HUES48 (cell line): Measurements from ENCODE around the gene MAPRE2.

Experiments
- H3K27ac ChIP-seq: one replicate; pipeline ENCODE4 v1.7.0; 2013; ENCODE audit warnings: low read depth, low read length, inconsistent platforms
- H3K27me3 ChIP-seq: 2 replicates; pipeline ENCODE4 v1.6.1; 2013; ENCODE audit warnings: mild to moderate bottlenecking, low read length; ENCODE audit not compliant: control insufficient read depth, insufficient read depth
- H3K36me3 ChIP-seq: 2 replicates; pipeline ENCODE4 v1.6.1; 2013; ENCODE audit warnings: low read length; ENCODE audit not compliant: control insufficient read depth, insufficient read depth
- H3K4me1 ChIP-seq: 2 replicates; pipeline ENCODE4 v1.6.1; 2013; ENCODE audit warnings: mild to moderate bottlenecking, low read length; ENCODE audit not compliant: control insufficient read depth, insufficient read depth
- H3K4me3 ChIP-seq: 2 replicates; pipeline ENCODE4 v1.5.1; 2013; ENCODE audit warnings: mild to moderate bottlenecking, low read depth, low read length
- H3K9ac ChIP-seq: 2 replicates; pipeline ENCODE4 v1.6.1; 2013; ENCODE audit warnings: mild to moderate bottlenecking, low read depth, low read length, moderate library complexity
- H3K9me3 ChIP-seq: 2 replicates; pipeline ENCODE4 v1.6.1; 2013; ENCODE audit warnings: low read length; ENCODE audit not compliant: control insufficient read depth, insufficient read depth

Gene MAPRE2

GRCh38 chr18:35038029-35038428 is 3.2 kb upstream of the MAPRE2 start:
- Histone ChIP-seq H3K9me3 (no peaks in the 10 kb centered on the region), H3K27me3 (no peaks in the 10 kb centered on the region), H3K4me3 (no peak overlapping the region), H3K27ac (no peak overlapping the region), H3K36me3 (no peaks in the 10 kb centered on the region), H3K9ac (no peak overlapping the region), H3K4me1 (peaks cover 16% of the 10 kb centered on the region)

- no peak overlapping the region for H3K27ac ChIP-seq
Measured at GRCh38 chr18:35038881-35039491, 2.2 kb upstream of the MAPRE2 start.

GRCh38 chr18:35040638-35040987 is 600 bp upstream of the MAPRE2 start:
- Histone ChIP-seq H3K27me3 (no peaks in the 10 kb centered on the region), H3K9ac (peak overlapping the region; percentile 66; the same call in 1 of the 2 replicates), H3K4me3 (peak overlapping the region; percentile 89), H3K36me3 (no peaks in the 10 kb centered on the region), H3K9me3 (no peaks in the 10 kb centered on the region), H3K27ac (peak overlapping the region; percentile 87), H3K4me1 (peaks cover 35% of the 10 kb centered on the region)

More at GRCh38 chr18:35038881-35039491, 2.2 kb upstream of the MAPRE2 start:
- Histone ChIP-seq H3K4me3 (no peak overlapping the region), H3K9me3 (no peaks in the 10 kb centered on the region), H3K4me1 (peaks cover 24% of the 10 kb centered on the region), H3K27me3 (no peaks in the 10 kb centered on the region), H3K36me3 (no peaks in the 10 kb centered on the region), H3K9ac (no peak overlapping the region)

DNA sequence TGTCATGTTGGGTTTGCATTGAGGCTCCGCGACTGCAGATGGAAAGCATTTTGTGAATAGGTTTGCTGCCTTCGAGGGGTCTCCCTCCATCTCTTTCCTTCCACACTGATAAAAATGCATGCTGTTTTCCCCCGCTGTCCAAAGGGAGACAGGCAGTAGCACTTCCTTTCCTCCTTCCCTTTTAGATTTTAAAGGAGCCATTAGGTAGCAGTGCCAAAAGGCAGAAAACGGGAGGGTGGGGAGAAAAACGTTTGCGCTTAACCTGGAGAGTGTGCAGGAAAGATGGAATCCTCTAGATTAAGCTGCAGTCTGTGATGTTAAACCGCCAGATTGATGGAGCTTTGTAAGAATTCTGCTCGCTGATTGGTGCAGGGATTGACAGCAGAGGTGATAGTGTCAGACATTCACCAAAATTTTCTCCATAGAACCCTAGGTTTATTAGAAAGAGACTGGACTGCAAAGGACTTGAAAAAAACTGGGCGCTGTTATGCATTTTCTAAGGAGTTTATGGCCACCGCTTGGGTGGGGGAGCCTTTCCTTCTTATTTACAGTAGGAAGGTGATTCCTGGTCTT is 688 bp downstream of the MAPRE2 start:
- Histone ChIP-seq H3K4me3 (peak overlapping the region; percentile 89), H3K27ac (peak overlapping the region; percentile 87), H3K9me3 (no peaks in the 10 kb centered on the region), H3K36me3 (no peaks in the 10 kb centered on the region), H3K27me3 (no peaks in the 10 kb centered on the region), H3K9ac (peak overlapping the region; percentile 79), H3K4me1 (peaks cover 35% of the 10 kb centered on the region)

- Histone ChIP-seq H3K27me3 (no peaks in the 10 kb centered on the region), H3K4me1 (peaks cover 35% of the 10 kb centered on the region), H3K36me3 (no peaks in the 10 kb centered on the region), H3K9ac (no peak overlapping the region), H3K9me3 (no peaks in the 10 kb centered on the region), H3K4me3 (peak overlapping the region; percentile 89), H3K27ac (no peak overlapping the region)
Measured at GRCh38 chr18:35042389-35043071, 1.3 kb downstream of the MAPRE2 start.

- H3K9me3 ChIP-seq: no peaks in the 10 kb centered on the region
- H3K36me3 ChIP-seq: no peaks in the 10 kb centered on the region
- H3K4me1 ChIP-seq: peaks cover 35% of the 10 kb centered on the region
- no peaks in the 10 kb centered on the region for H3K27me3 ChIP-seq
- no peak overlapping the region for H3K9ac ChIP-seq
- H3K27ac ChIP-seq: no peak overlapping the region
- H3K4me3 ChIP-seq: peak overlapping the region; percentile 89; the same call in 1 of the 2 replicates
Measured at GRCh38 chr18:35043207-35043606, 2.0 kb downstream of the MAPRE2 start.

DNA sequence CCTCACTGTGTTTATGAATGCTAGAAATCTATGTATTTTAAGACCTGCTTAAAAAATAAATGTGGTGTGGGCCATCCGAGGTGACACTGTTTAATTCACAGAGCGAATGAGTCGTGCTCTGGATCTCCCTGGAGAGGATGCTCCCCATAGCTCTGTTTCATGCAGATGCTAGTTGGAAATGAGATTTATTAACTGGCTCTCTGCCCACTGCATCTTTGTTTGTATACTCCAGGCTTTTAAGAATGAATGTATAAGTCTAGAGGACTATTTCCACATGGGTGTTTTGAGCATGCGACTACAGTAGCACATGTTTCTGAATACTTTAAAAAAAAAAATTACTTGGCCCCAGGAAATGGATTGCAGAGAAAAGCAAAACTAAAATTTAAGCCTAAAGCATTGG is 3.9 kb downstream of the MAPRE2 start:
- no peaks in the 10 kb centered on the region for H3K36me3 ChIP-seq
- H3K9me3 ChIP-seq: no peaks in the 10 kb centered on the region
- no peak overlapping the region for H3K4me3 ChIP-seq
- H3K9ac ChIP-seq: no peak overlapping the region
- peaks cover 41% of the 10 kb centered on the region for H3K4me1 ChIP-seq
- H3K27ac ChIP-seq: no peak overlapping the region
- H3K27me3 ChIP-seq: no peaks in the 10 kb centered on the region

DNA sequence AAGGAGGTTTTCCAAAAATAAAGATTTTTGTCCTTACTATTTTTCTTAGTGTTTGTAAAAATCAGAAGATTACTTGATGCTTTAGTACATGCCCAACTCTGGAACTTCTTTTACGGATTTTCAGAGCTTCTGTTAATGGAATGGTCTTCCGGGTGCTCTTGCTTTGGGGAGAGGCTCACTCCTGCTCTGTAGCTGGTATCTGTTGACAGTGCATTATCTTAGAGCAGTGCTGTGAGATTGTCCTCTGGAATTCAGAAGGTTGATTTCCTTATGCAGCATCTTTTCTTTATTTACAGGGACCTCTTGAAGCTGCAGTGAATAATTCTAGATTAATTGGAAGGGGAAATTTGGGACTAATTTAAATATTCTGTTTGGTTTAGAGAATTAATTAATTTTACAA is 4.6 kb downstream of the MAPRE2 start:
- Histone ChIP-seq H3K4me1 (peaks cover 42% of the 10 kb centered on the region), H3K4me3 (no peak overlapping the region), H3K36me3 (no peaks in the 10 kb centered on the region), H3K9ac (no peak overlapping the region), H3K9me3 (no peaks in the 10 kb centered on the region), H3K27me3 (no peaks in the 10 kb centered on the region), H3K27ac (no peak overlapping the region)

DNA sequence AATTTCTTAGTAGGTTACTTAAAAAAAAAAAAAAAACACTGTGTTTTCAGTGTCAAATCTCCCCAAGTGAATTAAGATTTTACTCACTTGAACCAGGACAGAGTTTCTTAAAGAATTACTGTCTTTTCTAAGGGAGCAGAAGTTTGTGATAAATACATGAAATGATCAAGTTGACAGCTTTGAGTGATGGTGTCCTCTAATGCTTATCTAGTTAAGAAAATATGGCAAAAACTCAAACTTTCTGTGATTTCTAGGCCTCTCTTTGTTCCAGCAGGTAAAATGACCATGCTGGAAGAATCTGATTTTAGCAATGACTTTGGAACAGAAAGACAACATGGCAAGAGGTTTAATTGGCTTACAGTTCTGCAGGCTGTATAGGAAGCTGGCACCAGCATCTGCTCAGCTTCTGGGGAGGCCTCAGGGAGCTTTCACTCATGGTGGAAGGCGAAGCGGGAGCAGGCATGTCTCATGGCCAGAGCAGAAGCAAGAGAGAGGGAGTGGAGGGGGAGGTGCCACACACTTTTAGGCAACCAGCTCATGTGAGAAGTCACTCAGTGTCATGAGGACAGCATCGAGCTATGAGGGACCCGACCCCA is 6.6 kb downstream of the MAPRE2 start:
- Histone ChIP-seq H3K9me3 (no peaks in the 10 kb centered on the region), H3K27ac (no peak overlapping the region), H3K4me3 (no peak overlapping the region), H3K9ac (no peak overlapping the region), H3K36me3 (no peaks in the 10 kb centered on the region), H3K27me3 (no peaks in the 10 kb centered on the region), H3K4me1 (peaks cover 41% of the 10 kb centered on the region)

DNA sequence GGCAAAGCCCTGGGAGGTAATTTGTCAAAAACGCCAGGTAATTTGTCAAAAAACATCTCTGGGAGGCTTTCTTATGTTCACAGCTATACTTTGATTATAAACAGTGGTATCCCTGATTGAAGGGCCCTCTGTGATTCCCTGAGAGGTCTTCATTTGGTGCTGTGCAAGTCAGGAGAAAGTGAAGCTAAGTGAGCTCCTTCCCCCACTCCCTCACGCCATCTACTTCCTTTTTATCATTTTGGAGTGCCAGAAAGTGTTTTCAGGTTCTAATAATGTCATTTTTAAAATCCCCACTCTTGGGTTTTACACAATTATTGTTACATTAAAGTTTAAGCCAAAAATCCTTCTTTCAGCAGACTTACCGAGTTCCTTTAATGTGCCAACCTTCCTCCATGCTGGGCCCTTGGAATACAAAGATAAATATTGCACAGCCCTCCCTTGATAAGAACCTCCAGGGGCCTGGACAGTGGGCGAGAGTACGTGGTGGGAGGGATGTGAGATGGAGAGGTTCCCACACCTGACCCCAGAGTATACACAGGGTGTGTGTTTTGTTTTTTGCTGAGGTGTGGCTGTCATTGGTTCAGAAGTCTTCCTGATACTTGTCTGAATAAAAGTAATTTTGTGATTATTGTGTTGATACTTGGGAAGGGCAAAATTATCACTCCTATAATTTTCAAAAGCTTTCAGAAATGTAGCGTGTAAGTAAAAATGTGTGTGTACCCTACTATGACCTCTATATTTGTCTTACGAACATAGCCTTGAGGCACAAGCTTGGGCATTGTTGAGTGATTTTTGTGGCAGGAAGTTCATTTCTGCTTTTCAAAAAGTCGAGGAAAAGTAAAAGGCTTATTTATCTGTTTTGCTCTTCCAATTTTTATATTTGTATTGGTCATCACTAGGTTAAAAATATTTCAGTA is 8.2 kb downstream of the MAPRE2 start:
- no peak overlapping the region for H3K27ac ChIP-seq
- H3K27me3 ChIP-seq: no peaks in the 10 kb centered on the region
- no peaks in the 10 kb centered on the region for H3K36me3 ChIP-seq
- H3K9ac ChIP-seq: no peak overlapping the region
- H3K9me3 ChIP-seq: no peaks in the 10 kb centered on the region
- no peak overlapping the region for H3K4me3 ChIP-seq
- H3K4me1 ChIP-seq: peaks cover 30% of the 10 kb centered on the region
